GM23248 (cell line): ENCODE measurements around the gene TBL1Y.

Experiments used
- EZH2 ChIP-seq: fragments of 200-600 bp; sonication (generic); IDR thresholded peaks from 2 replicates; pipeline ENCODE4 v1.6.1; 2018; ENCODE audit warnings: antibody characterized with exemption, mild to moderate bottlenecking; ENCODE audit not compliant: insufficient read depth, poor library complexity, severe bottlenecking
- EZH2phosphoT487 ChIP-seq: fragments of 200-600 bp; sonication (generic); IDR thresholded peaks from 2 replicates; pipeline ENCODE4 v1.6.1; 2018; ENCODE audit warnings: antibody characterized with exemption, moderate library complexity, mild to moderate bottlenecking, low read depth; ENCODE audit not compliant: insufficient read depth

GRCh38 chrY:7013051-7013450, 102.6 kb downstream of the TBL1Y start:
- TF ChIP-seq EZH2phosphoT487 (no peak), EZH2 (no peak)
